Pons (tissue), 1 donor: ENCODE data around the gene HEXA.
"Not testable (repeated sequence)": the region's sequence is repeated elsewhere in the genome, so short reads cannot be mapped to it uniquely, and the experiment has no call there.

Experiments
- DNase-seq: peaks from one replicate; pipeline ENCODE4 v3.0.0-alpha.2; 2016; ENCODE audit warnings: low spot score

The HEXA gene

DNA sequence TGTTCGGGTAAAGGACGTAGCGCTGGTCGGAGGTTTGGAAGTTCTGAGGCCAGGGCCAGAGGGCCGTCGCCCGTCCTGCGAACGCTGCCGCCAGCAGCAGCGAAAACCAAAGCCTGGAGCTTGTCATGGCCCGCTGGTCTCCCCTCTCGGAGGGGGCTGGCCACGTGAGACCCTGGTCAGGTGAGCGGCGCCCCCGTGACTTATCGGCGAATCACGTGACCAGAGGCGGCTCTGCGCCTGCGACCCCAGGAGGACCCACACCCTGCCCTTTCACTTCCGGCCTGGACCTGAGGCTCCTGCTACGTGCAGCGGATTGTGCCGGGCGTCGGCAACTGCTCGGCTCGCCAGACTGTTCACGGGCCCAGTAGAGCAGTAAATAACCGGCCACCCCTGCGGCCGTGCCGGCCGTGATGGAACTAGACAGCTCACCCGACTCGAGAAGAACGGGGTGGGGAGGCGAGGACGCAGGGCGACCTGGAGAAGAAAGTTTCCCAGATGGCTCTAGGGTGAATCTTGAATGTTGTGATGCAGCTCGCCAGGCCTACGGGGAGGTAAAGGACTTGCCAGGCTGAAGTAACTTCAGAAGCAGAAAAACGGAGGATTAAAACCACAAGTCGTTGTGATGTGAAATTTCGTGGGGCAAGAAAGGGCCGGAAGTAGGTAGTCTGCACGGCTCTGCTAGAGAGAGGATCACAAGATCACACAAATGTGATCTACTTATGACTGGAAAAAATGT, at the start of gene HEXA:
Gene HEXA (minus strand): TSS at position 169 of the 736 bp plus-strand sequence. CDS start 42 bp downstream, at position 127.
- peak; percentile 89 for DNase-seq

- DNase-seq: no peak
Observed at GRCh38 chr15:72423256-72423655, 47.4 kb upstream of the HEXA start.

GRCh38 chr15:72421484-72421883, 45.7 kb upstream of the HEXA start:
- DNase-seq: no peak

- DNase-seq: no peak
Observed at GRCh38 chr15:72420576-72420975, 44.8 kb upstream of the HEXA start.

- not testable (repeated sequence) for DNase-seq
Observed at GRCh38 chr15:72419768-72420167, 44.0 kb upstream of the HEXA start.

DNA sequence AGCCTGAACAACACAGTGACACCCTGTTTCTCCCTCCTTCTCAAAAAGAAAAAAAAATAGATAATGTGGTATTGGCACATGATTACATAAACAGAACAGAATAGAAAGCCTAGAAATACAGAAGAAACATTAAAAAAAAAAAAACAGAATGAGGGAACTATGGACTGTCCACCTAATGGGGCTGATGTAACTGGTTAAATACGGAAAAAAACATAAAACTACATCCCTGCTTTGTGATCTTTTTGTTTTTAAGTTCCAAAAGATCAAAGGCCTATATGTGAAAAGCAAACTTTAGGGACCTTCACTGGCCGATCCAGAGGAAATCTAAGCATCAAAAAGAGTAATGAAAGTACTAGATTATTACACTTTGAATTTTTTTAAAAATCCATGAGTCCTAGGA, 39.5 kb upstream of the HEXA start:
- no peak for DNase-seq

DNA sequence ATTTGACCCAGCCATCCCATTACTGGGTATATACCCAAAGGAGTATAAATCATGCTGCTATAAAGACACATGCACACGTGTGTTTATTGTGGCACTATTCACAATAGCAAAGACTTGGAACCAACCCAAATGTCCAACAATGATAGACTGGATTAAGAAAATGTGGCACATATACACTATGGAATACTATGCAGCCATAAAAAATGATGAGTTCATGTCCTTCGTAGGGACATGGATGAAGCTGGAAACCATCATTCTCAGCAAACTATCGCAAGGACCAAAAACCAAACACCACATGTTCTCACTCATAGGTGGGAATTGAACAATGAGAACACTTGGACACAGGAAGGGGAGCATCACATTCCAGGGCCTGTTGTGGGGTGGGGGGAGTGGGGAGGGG, 37.5 kb upstream of the HEXA start:
- not testable (repeated sequence) for DNase-seq

DNA sequence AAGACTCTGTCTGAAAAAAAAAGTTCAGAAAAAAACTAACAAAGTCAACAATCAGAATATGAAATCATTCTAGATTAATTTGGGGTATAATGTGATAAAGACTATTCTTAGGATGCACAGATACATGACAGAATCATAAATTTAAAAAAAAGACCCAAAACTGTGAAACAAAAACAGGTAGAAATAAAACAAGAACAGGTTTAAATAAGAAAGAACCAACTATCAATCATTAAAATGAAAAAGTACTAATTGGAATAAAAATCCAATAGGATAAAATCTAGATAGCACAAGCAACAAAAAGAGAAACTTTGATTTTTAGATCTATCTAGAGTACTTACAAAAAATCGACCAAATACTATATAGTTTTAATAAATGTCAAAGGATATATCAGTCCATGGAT, 35.7 kb upstream of the HEXA start:
- no peak for DNase-seq

DNA sequence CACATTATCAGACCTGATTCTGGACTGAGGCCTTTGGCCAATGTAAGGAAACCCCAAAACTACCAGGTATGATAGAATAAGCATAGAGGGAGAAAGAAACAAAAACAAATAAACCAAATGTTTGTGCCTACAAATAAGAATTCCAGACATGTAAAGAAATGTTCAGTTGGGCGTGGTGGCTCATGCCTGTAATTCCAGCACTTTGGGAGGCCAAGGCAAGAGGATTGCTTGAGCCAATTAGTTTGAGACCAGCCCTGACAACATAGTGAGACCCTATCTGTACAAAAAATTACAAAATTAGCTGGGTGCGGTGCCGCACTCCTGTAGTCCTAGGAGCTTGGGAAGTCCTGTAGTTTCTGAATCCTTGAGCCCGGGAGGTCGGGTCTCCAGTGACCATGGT, 35.3 kb upstream of the HEXA start:
- no peak for DNase-seq

DNA sequence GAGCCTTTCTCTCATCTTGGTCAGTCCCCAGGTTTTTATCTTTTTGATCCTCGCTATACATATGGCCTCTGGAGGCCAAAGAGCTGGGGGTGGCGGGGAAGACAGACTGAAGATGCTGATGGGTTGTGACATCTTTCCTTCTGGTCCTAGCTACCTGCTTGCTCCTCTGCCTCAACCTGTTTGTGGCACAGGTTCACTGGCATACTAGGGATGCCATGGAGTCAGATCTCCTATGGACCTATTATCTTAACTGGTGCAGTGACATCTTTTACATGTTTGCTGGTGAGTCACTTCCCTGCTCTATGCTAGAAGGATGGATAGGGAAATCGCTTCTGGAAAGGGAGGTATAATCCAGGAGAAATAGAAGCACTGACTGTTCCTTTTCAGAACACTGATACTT, 31.1 kb upstream of the HEXA start:
- no peak for DNase-seq

DNA sequence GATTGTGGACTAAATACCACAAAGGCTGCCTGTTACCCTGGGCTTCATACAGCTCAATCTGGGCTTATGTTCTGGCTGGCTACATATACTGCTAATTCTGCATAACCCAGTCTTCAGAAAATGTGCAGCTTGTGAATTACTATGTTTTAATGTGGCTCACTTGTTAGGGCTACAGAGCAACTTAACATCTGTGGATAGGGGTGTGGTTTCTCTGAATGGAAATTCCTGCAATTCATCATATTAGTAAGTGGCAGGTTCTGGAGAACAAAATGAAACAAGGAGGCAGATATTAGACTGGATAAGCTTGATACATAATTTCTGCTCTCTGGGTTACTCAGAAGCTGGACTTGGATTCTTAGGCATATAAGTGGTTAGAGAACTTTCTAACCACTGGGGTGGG, 29.0 kb upstream of the HEXA start:
- no peak for DNase-seq

DNA sequence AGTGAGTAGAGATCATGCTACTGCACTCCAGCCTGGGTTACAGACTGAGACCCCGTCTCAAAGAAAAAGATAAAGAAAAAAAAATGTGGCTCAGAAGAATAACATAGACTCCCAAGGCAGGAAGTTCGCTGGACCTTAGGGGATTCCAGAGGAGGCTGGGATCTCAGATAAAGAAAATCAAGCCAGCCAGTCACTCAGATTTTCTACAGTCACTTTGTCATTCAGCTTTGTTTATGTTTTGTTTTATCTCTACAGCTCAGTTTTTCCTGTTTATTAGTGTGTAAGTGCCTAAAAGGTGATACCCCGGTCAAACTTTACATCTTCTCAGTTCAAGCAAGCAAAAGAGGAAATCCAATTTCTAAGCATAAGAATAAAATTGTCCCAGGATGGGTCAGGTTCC, 28.5 kb upstream of the HEXA start:
- no peak for DNase-seq

DNA sequence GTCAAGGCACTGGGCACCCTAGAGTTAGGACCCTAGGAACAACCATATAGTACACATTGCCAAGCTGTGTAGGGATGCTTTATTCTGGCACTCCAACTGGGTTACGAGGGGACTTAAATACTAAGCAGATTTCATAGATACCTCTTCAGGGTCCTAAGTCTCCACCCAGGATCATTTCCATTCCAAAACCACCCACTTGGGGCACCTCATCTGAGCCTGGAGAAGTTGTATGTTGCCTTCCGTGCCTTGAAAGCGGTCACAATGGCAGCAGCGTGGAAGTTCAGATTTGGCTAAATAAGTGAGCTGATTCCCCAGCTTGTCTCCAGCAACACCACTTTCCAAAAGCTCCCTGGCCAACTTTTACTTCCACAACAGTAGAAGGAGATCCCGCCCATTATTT, 26.9 kb upstream of the HEXA start:
- no peak for DNase-seq

GRCh38 chr15:72398648-72399047, 22.8 kb upstream of the HEXA start:
- DNase-seq: no peak

DNA sequence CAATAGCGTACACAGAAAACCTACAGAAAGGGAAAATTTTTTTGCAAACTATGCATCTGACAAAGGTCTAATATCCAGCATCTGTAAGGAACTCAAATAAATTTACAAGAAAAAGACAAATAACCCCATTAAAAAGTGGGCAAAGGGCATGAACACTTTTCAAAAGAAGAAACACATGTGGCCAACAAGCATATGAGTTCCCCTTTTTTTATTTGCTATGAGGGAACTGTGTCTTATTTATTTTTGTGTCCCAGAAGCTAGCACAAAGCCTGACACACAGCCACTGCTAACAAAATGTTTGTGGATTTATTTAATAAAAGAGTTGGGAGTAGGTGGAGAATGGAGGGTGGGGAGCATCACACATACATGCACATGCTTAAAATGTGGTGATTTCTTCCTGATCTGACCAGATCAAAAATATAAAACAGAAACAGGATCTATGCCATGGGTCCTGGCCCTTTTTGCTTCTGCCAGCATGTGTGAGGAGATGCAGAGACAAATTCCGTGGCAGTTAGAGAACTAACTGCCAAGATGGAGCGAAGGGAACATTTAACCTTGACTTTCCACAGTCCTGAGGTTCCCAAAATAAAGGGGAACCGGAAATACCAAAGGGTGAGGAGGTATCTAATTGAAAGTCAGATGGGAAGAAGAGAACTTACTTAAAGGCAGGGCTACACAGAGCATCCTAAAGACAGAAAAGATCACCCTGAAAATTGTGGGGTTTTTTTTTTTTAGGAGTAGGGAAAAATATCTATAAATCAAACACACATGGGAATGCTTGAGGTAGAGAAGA, 22.2 kb upstream of the HEXA start, which contains the start of gene TMEM202:
Gene TMEM202 (plus strand): TSS at position 510 of the 793 bp plus-strand sequence. CDS start 22 bp downstream, at position 532.
- peak; percentile 11 for DNase-seq

DNA sequence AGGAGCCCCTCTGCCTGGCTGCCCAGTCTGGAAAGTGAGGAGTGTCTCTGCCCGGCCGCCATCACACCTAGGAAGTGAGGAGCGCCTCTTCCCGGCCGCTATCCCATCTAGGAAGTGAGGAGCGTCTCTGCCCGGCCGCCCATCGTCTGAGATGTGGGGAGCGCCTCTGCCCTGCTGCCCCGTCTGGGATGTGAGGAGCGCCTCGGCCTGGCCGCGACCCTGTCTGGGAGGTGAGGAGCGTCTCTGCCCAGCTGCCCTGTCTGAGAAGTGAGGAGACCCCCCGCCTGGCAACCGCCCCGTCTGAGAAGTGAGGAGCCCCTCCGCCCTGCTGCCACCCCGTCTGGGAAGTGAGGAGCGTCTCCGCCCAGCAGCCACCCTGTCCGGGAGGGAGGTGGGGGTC, 20.5 kb upstream of the HEXA start:
- not testable (repeated sequence) for DNase-seq

GRCh38 chr15:72389231-72389630, 13.4 kb upstream of the HEXA start:
- DNase-seq: no peak

DNA sequence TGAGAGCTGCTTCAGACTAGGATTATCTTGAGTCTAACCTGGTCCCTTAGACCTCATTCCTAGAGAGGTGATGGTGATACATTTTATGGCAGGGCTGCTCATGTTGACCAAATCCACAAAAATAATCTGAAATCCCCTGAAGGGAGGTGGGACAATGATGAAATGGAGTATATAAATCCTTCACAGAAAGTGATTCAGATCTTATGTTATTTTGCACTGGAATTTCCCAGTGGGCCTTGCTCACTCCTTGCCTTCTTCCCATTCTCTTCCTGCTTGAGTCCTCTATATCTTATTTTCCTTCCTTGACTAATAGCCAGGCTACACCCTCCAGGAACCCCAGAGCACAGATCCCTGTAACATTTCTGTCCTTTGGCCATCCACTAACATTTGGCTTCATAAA, 11.9 kb upstream of the HEXA start:
- no peak for DNase-seq

DNA sequence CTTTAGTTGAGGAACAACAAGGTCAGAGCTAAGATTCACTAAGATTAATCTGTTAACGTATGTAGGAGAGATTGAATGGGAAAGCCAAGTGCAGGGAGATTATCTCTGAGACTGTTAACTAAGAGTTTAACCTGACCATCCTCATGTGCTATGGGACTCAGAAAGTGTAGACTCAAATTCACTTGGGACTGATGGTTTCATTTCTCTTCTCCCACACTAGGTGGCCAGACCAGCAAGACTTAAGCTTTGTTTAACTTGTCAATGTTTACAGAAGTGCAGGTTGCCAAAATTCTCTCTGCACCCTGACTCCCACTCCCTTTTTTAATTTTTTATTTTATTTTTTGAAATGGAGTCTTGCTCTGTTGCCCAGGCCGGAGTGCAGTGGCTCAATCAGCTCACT, 6.3 kb upstream of the HEXA start:
- DNase-seq: no peak

GRCh38 chr15:72380743-72381142, 4.9 kb upstream of the HEXA start:
- DNase-seq: no peak

DNA sequence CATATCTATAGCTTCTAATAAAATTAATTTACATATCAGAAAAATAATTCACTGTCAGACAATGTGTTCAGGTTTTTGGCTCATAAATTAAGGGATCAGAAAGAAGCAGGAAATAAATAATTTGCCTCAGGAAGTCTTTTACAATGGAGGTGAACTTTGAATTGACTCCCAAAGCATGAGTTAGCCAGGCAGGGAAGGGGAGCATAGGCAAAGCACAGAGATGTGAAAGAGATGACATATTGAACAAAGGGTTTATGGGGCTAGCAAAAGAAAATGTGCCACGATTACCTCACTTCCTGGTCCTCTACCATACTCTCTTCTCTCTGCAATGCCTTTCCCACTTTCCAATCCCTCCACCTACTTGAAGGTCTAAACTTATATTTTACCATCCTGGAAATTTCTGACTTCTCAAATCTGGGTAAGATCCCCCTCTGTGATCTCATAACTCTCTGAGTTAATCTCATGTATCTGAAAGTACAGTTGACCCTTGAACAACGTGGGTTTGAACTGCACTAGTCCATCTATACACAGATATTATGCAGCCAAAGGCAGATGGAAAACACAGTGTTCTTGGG, 4.1 kb upstream of the HEXA start:
- DNase-seq: no peak

- DNase-seq: not testable (repeated sequence)
Observed at GRCh38 chr15:72379106-72379505, 3.3 kb upstream of the HEXA start.

DNA sequence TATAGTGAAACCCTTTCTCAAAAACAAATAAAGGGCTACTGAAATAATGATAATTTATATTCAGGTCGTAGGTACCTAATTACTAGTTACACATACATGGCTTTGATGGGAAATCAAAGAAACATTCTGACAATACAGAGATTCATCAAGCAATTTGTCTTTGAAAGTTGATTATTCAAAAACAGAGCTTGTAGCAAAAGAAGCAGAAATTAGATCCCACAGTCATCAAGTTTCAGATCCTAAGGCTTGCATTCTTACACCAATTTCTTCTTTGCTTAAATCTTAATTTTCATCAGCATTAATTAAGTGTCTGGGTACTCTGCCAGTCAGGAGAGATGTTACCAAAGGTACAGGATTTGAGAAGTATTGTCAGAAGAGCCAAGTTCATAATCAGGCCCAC, 1.5 kb upstream of the HEXA start:
- DNase-seq: no peak
